ENCODE results near the gene AGAP1. TPM values are rescaled to one million over a fixed set of nuclear protein-coding genes. Genes with fewer than 3 reads are reported as not detected.

The AGAP1 gene
- total RNA-seq, 1 donor: 12.3 TPM

GRCh38 chr2:235956281-235956970 lies 462.6 kb downstream of the AGAP1 start:
- DNase-seq (ENCODE audit: low read depth): no peak
- no peak overlapping the region for H3K4me3 ChIP-seq (ENCODE audit: low read depth, low read length)
- TF ChIP-seq CTCF (IDR thresholded peaks at IDR 0.05; ENCODE audit: insufficient read depth, low read length): no peak

GRCh38 chr2:235957251-235957650 lies 463.4 kb downstream of the AGAP1 start:
- DNase-seq (ENCODE audit: low read depth): no peak
- no peak overlapping the region for H3K4me3 ChIP-seq (ENCODE audit: low read depth, low read length)
- TF ChIP-seq CTCF (IDR thresholded peaks at IDR 0.05; ENCODE audit: insufficient read depth, low read length): no peak

- no peak overlapping the region for H3K4me3 ChIP-seq (ENCODE audit: low read depth, low read length)
- TF ChIP-seq CTCF (IDR thresholded peaks at IDR 0.05; ENCODE audit: insufficient read depth, low read length): no peak
- DNase-seq (ENCODE audit: low read depth): no peak
Measured at GRCh38 chr2:235958221-235958930, 464.5 kb downstream of the AGAP1 start.

- no peak for DNase-seq (ENCODE audit: low read depth)
- H3K4me3 ChIP-seq (ENCODE audit: low read depth, low read length): no peak overlapping the region
- no peak for TF ChIP-seq CTCF (IDR thresholded peaks at IDR 0.05; ENCODE audit: insufficient read depth, low read length)
Measured at GRCh38 chr2:235958931-235959410, 465.1 kb downstream of the AGAP1 start.

GRCh38 chr2:235960011-235960715 lies 466.3 kb downstream of the AGAP1 start:
- H3K4me3 ChIP-seq (ENCODE audit: low read depth, low read length): no peak overlapping the region
- no peak for TF ChIP-seq CTCF (IDR thresholded peaks at IDR 0.05; ENCODE audit: insufficient read depth, low read length)
- no peak for DNase-seq (ENCODE audit: low read depth)

- TF ChIP-seq CTCF (IDR thresholded peaks at IDR 0.05; ENCODE audit: insufficient read depth, low read length): no peak
- H3K4me3 ChIP-seq (ENCODE audit: low read depth, low read length): no peak overlapping the region
- no peak for DNase-seq (ENCODE audit: low read depth)
Measured at GRCh38 chr2:235960716-235961640, 467.1 kb downstream of the AGAP1 start.
